ENCODE measurements around the gene LARP4. TPM values are rescaled to one million over a fixed set of nuclear protein-coding genes. Genes with fewer than 3 reads are reported as not detected.

LARP4 gene
- total and polyA plus RNA-seq, 2 experiments from 2014 or later = 59.1 to 88.8 TPM

DNA sequence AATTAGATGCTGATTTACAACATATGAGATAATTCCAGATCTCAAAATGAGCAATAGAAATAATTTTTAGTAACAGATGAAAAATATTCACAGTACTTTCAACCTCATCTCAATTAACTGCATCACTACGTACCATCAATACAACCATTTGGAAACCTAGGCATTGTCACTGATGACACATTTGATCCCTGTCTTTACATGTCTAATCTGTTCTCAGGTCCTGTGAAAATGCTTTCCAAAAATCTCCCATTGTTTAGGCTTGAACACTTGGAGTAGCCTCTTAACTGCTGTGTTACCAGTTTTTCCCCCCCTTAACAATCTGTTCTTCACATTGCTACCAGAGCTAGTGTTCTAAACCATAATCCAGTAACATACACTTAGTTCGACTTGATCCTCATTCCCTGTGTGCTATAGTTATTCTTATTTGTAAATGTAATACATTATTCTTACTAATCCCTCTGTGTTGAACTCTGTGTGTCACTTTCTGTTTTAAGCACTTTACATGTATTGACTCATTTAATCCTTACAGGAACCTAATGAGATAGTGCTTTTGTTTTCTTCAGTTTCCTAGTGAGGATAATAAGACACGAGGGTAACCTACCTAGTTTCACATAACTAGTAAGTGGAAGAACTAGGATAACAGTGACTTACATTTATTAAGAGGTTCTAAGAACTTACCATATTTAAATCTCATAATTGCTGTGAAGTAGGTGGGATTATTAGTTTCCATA lies 41.7 kb downstream of the LARP4 start:
- no peak overlapping the region for H3K4me3 ChIP-seq
- no peaks in the 10 kb centered on the region for H3K9me3 Mint-ChIP-seq
- H3K79me2 ChIP-seq (replicated peaks; ENCODE audit: insufficient read depth) = no peaks in the 10 kb centered on the region; the same call in 1 of the 2 replicates
- H3K4me1 ChIP-seq (ENCODE audit: insufficient read depth) = no peaks in the 10 kb centered on the region
- no peaks in the 10 kb centered on the region for H3K4me1 Mint-ChIP-seq
- H2AFZ ChIP-seq = no peak overlapping the region
- DNase-seq (ENCODE audit: low spot score) (no peak), ATAC-seq (no peak)
- no peaks in the 10 kb centered on the region for H3K9me2 ChIP-seq (ENCODE audit: insufficient read depth)
- no peaks in the 10 kb centered on the region for H3F3A ChIP-seq (replicated peaks; ENCODE audit: low read depth)
- no peak overlapping the region for H3K4me3 Mint-ChIP-seq
- no peak for TF ChIP-seq ZNF114 (CRISPR knock-in tag; IDR thresholded peaks at IDR 0.05)
- TF ChIP-seq, protein P1, sequence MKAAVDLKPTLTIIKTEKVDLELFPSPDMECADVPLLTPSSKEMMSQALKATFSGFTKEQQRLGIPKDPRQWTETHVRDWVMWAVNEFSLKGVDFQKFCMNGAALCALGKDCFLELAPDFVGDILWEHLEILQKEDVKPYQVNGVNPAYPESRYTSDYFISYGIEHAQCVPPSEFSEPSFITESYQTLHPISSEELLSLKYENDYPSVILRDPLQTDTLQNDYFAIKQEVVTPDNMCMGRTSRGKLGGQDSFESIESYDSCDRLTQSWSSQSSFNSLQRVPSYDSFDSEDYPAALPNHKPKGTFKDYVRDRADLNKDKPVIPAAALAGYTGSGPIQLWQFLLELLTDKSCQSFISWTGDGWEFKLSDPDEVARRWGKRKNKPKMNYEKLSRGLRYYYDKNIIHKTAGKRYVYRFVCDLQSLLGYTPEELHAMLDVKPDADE (IDR thresholded peaks at IDR 0.05) = no peak
- TF ChIP-seq, protein P2, sequence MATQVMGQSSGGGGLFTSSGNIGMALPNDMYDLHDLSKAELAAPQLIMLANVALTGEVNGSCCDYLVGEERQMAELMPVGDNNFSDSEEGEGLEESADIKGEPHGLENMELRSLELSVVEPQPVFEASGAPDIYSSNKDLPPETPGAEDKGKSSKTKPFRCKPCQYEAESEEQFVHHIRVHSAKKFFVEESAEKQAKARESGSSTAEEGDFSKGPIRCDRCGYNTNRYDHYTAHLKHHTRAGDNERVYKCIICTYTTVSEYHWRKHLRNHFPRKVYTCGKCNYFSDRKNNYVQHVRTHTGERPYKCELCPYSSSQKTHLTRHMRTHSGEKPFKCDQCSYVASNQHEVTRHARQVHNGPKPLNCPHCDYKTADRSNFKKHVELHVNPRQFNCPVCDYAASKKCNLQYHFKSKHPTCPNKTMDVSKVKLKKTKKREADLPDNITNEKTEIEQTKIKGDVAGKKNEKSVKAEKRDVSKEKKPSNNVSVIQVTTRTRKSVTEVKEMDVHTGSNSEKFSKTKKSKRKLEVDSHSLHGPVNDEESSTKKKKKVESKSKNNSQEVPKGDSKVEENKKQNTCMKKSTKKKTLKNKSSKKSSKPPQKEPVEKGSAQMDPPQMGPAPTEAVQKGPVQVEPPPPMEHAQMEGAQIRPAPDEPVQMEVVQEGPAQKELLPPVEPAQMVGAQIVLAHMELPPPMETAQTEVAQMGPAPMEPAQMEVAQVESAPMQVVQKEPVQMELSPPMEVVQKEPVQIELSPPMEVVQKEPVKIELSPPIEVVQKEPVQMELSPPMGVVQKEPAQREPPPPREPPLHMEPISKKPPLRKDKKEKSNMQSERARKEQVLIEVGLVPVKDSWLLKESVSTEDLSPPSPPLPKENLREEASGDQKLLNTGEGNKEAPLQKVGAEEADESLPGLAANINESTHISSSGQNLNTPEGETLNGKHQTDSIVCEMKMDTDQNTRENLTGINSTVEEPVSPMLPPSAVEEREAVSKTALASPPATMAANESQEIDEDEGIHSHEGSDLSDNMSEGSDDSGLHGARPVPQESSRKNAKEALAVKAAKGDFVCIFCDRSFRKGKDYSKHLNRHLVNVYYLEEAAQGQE (IDR thresholded peaks at IDR 0.05; ENCODE audit: unreplicated experiment) = no peak
- no peak for TF ChIP-seq ZNF331 (CRISPR knock-in tag; IDR thresholded peaks at IDR 0.05; ENCODE audit: low read depth)
- no peak for TF ChIP-seq JUNB (IDR thresholded peaks at IDR 0.05; ENCODE audit: unreplicated experiment)
- no peak for TF ChIP-seq EZH2phosphoT487 (IDR thresholded peaks at IDR 0.05; ENCODE audit: unreplicated experiment)
- no peak for TF ChIP-seq POLR2AphosphoS5 (IDR thresholded peaks at IDR 0.05; ENCODE audit: low read depth)
- TF ChIP-seq, protein P3, sequence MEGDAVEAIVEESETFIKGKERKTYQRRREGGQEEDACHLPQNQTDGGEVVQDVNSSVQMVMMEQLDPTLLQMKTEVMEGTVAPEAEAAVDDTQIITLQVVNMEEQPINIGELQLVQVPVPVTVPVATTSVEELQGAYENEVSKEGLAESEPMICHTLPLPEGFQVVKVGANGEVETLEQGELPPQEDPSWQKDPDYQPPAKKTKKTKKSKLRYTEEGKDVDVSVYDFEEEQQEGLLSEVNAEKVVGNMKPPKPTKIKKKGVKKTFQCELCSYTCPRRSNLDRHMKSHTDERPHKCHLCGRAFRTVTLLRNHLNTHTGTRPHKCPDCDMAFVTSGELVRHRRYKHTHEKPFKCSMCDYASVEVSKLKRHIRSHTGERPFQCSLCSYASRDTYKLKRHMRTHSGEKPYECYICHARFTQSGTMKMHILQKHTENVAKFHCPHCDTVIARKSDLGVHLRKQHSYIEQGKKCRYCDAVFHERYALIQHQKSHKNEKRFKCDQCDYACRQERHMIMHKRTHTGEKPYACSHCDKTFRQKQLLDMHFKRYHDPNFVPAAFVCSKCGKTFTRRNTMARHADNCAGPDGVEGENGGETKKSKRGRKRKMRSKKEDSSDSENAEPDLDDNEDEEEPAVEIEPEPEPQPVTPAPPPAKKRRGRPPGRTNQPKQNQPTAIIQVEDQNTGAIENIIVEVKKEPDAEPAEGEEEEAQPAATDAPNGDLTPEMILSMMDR (conservative IDR thresholded peaks at IDR 0.05; ENCODE audit: low read depth in 2 of 2) = no peak
- TF ChIP-seq STAT1 (IDR thresholded peaks at IDR 0.05; ENCODE audit: unreplicated experiment) = no peak
- TF ChIP-seq, protein P4, sequence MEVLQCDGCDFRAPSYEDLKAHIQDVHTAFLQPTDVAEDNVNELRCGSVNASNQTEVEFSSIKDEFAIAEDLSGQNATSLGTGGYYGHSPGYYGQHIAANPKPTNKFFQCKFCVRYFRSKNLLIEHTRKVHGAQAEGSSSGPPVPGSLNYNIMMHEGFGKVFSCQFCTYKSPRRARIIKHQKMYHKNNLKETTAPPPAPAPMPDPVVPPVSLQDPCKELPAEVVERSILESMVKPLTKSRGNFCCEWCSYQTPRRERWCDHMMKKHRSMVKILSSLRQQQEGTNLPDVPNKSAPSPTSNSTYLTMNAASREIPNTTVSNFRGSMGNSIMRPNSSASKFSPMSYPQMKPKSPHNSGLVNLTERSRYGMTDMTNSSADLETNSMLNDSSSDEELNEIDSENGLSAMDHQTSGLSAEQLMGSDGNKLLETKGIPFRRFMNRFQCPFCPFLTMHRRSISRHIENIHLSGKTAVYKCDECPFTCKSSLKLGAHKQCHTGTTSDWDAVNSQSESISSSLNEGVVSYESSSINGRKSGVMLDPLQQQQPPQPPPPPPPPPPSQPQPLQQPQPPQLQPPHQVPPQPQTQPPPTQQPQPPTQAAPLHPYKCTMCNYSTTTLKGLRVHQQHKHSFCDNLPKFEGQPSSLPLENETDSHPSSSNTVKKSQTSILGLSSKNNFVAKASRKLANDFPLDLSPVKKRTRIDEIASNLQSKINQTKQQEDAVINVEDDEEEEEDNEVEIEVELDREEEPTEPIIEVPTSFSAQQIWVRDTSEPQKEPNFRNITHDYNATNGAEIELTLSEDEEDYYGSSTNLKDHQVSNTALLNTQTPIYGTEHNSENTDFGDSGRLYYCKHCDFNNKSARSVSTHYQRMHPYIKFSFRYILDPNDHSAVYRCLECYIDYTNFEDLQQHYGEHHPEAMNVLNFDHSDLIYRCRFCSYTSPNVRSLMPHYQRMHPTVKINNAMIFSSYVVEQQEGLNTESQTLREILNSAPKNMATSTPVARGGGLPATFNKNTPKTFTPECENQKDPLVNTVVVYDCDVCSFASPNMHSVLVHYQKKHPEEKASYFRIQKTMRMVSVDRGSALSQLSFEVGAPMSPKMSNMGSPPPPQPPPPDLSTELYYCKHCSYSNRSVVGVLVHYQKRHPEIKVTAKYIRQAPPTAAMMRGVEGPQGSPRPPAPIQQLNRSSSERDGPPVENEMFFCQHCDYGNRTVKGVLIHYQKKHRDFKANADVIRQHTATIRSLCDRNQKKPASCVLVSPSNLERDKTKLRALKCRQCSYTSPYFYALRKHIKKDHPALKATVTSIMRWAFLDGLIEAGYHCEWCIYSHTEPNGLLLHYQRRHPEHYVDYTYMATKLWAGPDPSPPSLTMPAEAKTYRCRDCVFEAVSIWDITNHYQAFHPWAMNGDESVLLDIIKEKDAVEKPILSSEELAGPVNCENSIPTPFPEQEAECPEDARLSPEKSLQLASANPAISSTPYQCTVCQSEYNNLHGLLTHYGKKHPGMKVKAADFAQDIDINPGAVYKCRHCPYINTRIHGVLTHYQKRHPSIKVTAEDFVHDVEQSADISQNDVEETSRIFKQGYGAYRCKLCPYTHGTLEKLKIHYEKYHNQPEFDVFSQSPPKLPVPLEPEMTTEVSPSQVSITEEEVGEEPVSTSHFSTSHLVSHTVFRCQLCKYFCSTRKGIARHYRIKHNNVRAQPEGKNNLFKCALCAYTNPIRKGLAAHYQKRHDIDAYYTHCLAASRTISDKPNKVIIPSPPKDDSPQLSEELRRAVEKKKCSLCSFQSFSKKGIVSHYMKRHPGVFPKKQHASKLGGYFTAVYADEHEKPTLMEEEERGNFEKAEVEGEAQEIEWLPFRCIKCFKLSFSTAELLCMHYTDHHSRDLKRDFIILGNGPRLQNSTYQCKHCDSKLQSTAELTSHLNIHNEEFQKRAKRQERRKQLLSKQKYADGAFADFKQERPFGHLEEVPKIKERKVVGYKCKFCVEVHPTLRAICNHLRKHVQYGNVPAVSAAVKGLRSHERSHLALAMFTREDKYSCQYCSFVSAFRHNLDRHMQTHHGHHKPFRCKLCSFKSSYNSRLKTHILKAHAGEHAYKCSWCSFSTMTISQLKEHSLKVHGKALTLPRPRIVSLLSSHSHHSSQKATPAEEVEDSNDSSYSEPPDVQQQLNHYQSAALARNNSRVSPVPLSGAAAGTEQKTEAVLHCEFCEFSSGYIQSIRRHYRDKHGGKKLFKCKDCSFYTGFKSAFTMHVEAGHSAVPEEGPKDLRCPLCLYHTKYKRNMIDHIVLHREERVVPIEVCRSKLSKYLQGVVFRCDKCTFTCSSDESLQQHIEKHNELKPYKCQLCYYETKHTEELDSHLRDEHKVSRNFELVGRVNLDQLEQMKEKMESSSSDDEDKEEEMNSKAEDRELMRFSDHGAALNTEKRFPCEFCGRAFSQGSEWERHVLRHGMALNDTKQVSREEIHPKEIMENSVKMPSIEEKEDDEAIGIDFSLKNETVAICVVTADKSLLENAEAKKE (CRISPR knock-in tag; IDR thresholded peaks at IDR 0.05) = no peak
- TF ChIP-seq NANOG (IDR thresholded peaks at IDR 0.05; ENCODE audit: borderline replicate concordance) = no peak
- no peak overlapping the region for H3K4me2 ChIP-seq
- H4K20me1 ChIP-seq (replicated peaks; ENCODE audit: insufficient read depth) = peaks cover 3% of the 10 kb centered on the region; the same call in 1 of the 2 replicates
- H3K36me3 ChIP-seq (ENCODE audit: insufficient read depth) = peaks cover 56% of the 10 kb centered on the region
- peaks cover 89% of the 10 kb centered on the region for H3K36me3 Mint-ChIP-seq (ENCODE audit: low read depth)
- H3K27me3 Mint-ChIP-seq (ENCODE audit: insufficient read depth, low read depth, poor library complexity) = no peaks in the 10 kb centered on the region
- no peak overlapping the region for H3K27ac Mint-ChIP-seq
- H3K27ac ChIP-seq (ENCODE audit: low read depth) = no peak overlapping the region
- H3K27me3 ChIP-seq (ENCODE audit: insufficient read depth) = no peaks in the 10 kb centered on the region
